ENCODE measurements around the gene CCSER1.

CCSER1 gene

DNA sequence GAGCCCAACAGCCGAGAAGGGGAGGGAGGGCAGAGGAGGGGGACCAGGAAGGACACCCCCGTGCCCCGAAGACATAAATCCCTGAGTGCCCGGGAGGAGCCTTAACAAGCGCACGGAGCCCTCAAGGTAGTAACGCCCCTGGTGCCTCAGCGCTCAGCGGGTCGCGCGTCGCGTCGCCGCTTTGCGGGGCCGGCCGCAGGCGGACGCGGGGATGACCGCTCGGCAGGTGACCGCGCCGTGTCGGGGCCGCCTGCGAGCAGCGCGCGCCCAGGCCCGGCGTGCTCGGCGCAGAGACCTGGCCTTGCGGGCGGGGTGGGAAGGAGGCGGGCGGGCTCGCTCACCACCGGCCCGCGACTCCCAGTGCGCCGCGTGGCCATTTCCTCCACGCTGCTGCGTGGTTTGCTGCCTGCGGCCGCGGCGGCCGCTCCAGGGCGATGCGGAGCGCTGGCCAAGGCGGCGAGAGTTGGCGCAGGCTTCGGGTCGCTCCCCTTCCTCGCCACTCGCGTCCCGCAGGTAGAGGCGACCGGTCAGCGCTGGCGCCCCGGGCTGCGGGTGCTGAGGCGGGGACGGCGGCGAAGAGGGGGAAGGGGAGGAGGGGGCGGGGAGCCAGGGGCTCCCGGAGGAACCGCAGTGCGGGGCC lies 632 bp downstream of the CCSER1 start:
- DNase-seq (ENCODE audit: low read depth in 3 of 3, low spot score in 1 of 3): no peak

DNA sequence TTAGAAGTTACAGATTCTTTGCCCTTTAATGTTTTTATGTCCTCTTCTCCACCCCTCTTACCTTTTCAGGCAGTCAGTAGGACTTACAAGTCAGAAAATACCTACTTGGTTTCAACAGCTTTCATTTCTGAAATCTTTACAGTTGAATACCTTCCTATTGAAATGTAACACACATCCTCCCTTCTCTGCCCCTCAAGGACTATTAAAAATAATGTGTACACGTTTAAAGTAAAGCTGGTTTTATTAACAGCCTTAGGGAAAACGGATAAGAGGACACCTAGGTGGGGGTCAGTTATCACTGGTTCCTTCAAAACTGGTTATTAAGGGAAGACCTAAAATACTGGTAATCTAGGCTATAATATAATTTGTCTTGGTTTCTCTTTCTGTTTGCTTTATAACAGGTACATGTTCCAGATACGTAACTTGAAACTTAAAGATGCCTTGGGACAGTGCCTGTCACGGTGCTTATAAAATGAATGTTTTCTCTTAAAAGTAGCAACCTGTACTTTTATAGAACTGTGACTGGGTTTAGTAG lies 1.8 kb downstream of the CCSER1 start:
- no peak for DNase-seq (ENCODE audit: low read depth in 3 of 3, low spot score in 1 of 3)

GRCh38 chr4:90130076-90130475 lies 2.9 kb downstream of the CCSER1 start:
- no peak for DNase-seq (ENCODE audit: low read depth in 3 of 3, low spot score in 1 of 3)

GRCh38 chr4:90137555-90137954 lies 10.4 kb downstream of the CCSER1 start:
- DNase-seq (ENCODE audit: low read depth in 3 of 3, low spot score in 1 of 3): no peak

DNA sequence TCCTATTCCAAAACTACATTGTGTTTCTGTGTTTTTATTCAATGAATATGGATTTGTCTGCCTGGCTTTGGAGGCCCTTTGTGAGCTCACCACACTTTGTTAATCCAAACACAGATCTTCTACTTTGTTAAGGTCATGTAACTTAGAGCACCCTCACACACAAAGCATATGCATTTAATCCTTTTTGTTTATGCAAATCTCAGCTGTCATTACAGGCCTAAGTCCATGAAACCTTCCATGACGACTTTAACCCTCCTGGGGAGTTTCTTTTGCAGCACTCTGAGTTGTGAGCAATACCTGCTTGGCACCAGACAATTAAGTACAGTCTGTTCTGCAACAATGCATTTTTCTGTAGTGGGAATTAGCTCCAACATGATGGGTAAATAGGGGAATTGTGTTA lies 14.9 kb downstream of the CCSER1 start:
- no peak for DNase-seq (ENCODE audit: low read depth in 3 of 3, low spot score in 1 of 3)

- no peak for DNase-seq (ENCODE audit: low read depth in 3 of 3, low spot score in 1 of 3)
These were observed 18.1 kb downstream of the CCSER1 start for GRCh38 chr4:90145319-90145718.

- no peak for DNase-seq (ENCODE audit: low read depth in 3 of 3, low spot score in 1 of 3)
These were observed 19.1 kb downstream of the CCSER1 start for GRCh38 chr4:90146306-90146705.

- DNase-seq (ENCODE audit: low read depth in 3 of 3, low spot score in 1 of 3): no peak
These were observed 21.5 kb downstream of the CCSER1 start for GRCh38 chr4:90148574-90149148.

DNA sequence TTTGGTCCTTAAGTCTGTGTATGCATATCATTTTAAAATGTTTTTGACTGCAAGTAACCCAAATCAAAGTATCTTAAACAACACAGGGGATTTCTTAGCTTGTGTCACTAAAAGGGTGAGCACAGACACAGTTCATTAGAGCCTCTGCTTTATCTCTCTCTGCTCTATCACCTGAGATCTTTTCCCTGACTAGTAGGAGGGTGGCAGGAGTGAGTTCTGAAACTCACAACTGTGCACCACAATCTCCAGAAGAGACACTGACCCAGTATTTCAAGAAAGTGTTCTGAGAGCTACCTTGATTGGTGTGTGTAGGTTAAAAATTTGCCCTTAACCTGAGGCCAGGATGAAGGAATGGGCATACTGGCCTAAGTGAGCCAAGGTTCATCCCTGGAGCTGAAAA lies 24.8 kb downstream of the CCSER1 start:
- no peak for DNase-seq (ENCODE audit: low read depth in 3 of 3, low spot score in 1 of 3)

DNA sequence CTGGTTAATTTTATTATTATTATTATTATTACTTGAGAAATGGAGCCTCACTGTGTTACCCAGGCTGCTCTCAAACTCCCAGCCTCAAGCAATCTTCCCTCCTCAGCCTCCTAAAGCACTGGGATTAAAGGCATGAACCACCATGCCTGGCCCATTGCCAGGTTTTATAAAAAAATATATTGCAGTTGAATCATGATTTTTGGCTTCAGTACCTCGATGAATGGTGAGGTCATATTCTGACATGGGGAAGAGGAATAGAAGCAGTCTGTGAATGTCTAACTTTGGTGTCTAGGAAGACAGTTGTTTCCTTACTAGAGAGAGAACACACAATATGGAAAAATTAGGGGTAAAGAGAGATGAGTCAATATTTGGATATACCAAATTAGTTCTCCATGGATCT lies 32.0 kb downstream of the CCSER1 start:
- no peak for DNase-seq (ENCODE audit: low read depth in 3 of 3, low spot score in 1 of 3)

DNA sequence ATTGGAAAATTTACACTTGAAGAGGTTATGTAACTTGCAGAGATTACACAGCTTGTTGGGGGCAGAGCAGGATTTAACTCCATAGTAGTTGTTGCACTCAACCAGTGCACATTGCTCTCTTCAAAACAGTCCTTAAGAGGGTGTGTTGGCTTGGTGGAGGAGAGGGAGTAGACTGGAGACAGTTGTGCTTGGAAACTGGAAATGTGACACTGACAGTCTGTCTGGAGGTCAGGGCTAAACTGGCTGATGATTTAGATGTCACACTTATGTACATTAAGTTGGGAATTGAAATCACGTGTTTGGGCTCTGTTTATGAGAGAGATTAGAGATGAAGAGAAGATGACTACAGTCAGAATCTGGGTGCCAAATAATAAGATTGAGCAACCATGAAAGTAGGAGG lies 32.9 kb downstream of the CCSER1 start:
- DNase-seq (ENCODE audit: low read depth in 3 of 3, low spot score in 1 of 3): no peak

DNA sequence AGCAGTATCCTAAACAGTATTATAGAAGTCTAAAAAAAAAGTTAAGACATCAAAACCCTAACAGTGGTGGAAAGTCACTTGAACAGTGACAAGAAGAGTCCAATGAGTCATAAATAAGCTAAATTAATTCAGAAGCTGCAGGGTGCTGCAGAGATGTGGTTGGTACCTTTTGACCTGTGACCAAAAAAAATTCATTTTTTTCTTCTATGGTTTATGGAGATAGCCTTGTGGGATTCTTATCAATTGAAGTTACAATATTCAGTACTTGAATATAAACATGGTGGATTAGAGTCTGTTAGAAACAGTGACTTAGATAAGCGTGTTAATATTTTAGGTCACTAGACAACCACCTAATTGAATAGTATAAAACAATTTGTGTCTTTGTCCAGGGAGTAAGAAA lies 35.4 kb downstream of the CCSER1 start:
- no peak for DNase-seq (ENCODE audit: low read depth in 3 of 3, low spot score in 1 of 3)

- DNase-seq (ENCODE audit: low read depth in 3 of 3, low spot score in 1 of 3): no peak
These were observed 36.7 kb downstream of the CCSER1 start for GRCh38 chr4:90163872-90164271.

DNA sequence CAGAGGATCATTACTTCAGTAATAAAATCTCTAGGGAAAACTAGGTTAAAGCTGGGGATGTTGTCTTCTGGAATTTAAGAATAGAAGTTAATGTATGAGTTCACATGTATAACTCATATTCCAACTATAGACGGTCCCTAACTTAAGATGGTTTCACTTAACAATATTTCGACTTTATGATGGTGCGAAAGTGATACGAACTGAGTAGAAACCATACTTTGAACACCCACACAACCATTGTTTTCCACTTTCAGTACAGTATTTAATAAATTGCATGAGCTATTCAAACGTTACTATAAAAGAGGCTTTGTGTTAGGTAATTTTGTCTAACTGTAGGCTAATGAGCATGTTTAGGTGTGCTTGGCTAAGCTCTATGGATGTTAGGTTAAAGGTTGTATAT lies 38.7 kb downstream of the CCSER1 start:
- no peak for DNase-seq (ENCODE audit: low read depth in 3 of 3, low spot score in 1 of 3)

DNA sequence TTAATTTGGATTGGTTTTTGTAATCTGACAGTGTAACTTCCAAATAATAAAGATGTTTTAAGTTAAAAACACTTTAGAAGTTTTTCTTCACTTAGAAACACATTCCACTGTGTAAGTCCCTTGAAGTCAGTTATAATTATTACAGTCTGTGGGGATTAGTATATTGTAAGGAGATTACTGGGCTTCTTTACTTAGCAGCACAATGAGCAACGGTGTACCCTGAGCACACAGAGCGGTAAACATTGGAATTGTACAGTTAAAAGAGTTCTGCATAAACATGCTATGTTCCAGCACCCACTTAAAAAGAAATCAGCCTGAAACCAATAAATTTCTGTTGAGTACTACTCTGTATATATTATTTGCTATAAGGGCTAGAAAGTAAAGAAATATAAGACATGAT lies 44.3 kb downstream of the CCSER1 start:
- DNase-seq (ENCODE audit: low read depth in 3 of 3, low spot score in 1 of 3): no peak

DNA sequence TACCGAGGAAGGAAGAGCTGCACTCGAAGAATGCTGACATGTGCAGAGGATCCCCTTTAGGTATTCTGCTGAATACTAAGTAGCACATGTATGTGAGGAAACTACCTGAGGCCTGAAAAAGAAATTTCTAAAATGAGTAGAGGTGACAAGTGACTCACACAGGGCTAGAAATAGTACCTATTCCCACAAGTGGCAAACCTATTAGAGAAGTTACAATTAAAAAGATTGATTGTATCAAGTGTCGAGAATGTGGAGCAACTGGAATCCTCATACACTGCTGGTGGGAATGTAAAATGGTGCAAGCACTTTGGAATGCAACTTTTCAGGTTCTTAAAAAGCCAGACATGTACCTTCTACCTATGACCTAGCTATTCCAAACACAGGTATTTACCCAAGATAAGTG lies 47.4 kb downstream of the CCSER1 start:
- DNase-seq (ENCODE audit: low read depth in 3 of 3, low spot score in 1 of 3): no peak

DNA sequence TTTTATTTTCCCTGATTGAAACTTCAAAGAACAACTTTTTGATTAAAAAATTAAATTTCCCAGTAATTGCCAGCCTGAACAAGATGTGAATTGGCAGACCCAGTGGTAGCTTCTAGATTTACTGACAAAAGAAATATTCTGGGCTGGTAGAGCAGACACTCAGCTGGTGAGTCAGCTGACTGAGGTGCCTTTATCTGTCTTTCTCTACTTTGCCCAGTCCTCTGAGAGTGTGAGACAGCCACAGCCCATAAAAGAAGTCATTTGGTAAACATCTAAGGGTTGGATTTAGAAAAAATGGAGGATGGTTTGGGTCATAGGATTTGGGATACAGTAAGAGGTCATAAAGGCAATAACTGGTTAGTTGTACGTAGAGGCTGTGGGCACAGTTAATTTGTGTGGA lies 54.5 kb downstream of the CCSER1 start:
- DNase-seq (ENCODE audit: low read depth in 3 of 3, low spot score in 1 of 3): no peak

DNA sequence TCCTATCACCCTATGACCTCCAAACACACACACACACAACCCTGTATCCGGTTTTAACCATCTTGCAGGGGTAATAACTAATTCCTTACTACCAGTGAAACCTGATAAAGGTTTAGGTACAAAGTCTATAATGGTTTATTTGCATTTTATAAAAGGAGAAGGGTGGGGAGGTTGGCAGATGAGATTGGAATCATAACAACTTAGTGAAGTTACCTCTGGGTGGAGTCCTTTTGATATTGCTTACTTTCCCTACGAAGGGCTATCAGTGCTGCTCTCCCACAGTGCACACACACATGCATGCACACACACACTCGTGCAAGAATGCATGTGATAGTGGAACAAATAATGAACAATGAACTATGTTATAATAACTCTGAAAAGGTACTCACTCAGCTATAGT lies 56.1 kb downstream of the CCSER1 start:
- no peak for DNase-seq (ENCODE audit: low read depth in 3 of 3, low spot score in 1 of 3)

DNA sequence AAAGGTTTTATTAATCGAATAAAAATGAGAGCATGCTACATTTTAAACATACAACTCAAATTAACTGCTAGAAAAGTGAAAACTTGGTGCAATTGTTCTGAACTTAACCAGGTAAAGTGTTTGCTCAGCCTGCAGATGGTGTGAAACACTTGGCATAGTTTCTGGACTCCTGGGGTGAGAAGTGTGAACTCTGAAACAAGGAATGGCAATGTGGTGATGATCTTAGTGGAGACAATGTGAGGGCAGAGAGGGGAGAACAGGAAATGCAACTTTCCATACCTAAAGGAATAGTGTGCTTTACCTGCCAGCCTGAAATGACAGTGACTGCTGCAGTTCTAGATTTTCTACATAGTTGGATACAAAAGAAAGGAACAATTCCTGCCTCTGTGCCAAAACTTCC lies 57.4 kb downstream of the CCSER1 start:
- DNase-seq (ENCODE audit: low read depth in 3 of 3, low spot score in 1 of 3): no peak

- DNase-seq (ENCODE audit: low read depth in 3 of 3, low spot score in 1 of 3): no peak
These were observed 58.2 kb downstream of the CCSER1 start for GRCh38 chr4:90185416-90185815.

DNA sequence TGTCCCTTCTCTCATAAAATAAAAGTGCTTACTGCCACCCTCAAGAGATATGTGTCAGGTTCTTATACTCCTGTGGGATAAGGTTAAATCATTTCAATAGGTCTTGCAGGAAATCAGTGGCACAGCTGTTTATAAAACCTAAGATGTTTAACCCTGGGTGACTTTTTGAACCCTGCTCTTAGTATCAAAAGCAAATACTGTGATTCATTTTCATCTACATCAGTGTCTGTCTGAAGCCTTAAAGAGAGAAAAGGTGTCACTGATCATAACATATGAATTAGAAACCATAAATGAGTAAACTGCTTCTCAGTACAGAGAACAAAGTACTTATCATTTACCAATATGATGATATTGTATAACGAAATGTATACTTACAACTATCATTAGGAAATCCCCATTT lies 59.0 kb downstream of the CCSER1 start:
- no peak for DNase-seq (ENCODE audit: low read depth in 3 of 3, low spot score in 1 of 3)

DNA sequence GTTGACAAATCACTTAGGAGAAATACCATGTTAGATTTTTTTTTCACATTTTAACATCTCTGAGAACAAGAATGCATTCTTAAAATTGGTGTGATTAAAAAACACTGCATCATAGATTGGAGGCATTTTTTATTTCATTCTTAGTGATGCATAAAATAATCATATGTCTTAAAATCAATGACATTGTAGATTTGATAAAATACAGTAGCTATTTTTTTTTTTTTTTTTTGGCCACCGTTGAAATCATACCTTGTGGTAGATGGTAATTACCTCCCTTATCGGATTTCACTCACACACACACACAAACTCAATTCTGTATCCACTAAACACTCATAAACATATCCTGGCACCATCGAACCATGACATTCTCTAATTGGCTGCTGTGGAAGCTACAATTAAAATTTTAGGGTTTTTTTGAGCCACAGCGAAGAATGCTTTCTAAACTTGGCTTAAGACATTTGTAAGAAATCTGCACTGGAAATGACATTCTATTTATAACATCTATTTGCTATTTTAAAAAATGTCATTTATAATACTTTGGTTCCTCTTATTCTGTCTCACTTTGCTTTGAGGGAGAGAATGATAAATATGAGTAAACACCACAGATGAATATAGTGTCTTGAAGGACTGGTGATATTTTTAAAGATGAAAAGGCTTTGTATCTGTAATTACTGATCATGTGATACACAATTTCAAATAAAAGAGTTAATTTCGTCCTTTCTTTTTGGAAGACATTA lies 60.1 kb downstream of the CCSER1 start:
- no peak for DNase-seq (ENCODE audit: low read depth in 3 of 3, low spot score in 1 of 3)

DNA sequence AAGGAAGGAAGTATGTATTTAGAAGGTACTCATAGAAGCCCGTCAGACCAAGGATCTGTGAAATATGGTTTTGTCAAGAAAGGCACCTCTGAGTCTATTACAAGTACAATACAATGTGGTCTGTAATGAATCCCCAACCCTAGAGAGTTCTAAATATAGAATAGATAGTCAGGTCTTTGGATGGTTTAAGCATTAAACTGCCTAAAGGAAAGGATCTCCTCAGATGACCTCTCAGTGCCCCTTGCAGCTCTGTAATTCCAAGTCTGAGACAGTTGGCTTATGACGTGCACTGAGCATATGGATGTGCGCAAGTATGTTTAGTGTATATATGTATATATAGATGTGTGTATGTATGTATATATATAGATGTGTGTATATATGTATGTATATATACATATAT lies 62.0 kb downstream of the CCSER1 start:
- DNase-seq (ENCODE audit: low read depth in 3 of 3, low spot score in 1 of 3): no peak
